ENCODE results near the gene FGFR4. TPM values are rescaled to one million over a fixed set of nuclear protein-coding genes. Genes with fewer than 3 reads are reported as not detected.

FGFR4 gene
- total RNA-seq, 4 donors from 2014 or later, result 0.13 to 8.0 (median 1.1) TPM

GRCh38 chr5:177099422-177100093 lies 12.8 kb downstream of the FGFR4 start:
- H3K4me3 ChIP-seq (ENCODE audit: low read depth, poor library complexity, severe bottlenecking), result no peak overlapping the region
- DNase-seq (ENCODE audit: low spot score in 2 of 2), result no peak
- WGBS, 2 donors, result 59 to 71% methylated on average over 13 of the region's 13 CpGs
- TF ChIP-seq CTCF (IDR thresholded peaks at IDR 0.05) (no peak), POLR2A (IDR thresholded peaks at IDR 0.05) (no peak)
- intact Hi-C loops (cut with DNase I; ENCODE audit: low total_unique reads), result no loop called here

GRCh38 chr5:177100714-177101121 lies 14.0 kb downstream of the FGFR4 start:
- TF ChIP-seq POLR2A (IDR thresholded peaks at IDR 0.05), result no peak
- no peak for TF ChIP-seq CTCF (IDR thresholded peaks at IDR 0.05)
- no peak for DNase-seq (ENCODE audit: low spot score in 2 of 2)
- intact Hi-C loops (cut with DNase I; ENCODE audit: low total_unique reads), result no loop called here
- no peak overlapping the region for H3K4me3 ChIP-seq (ENCODE audit: low read depth, poor library complexity, severe bottlenecking)
- 44% methylated on average over 5 of the region's 6 CpGs; no CpG with 5 or more reads in 1 of the 2 donors for WGBS, 2 donors

GRCh38 chr5:177103523-177104253 lies 17.0 kb downstream of the FGFR4 start:
- TF ChIP-seq POLR2A (IDR thresholded peaks at IDR 0.05) (no peak), CTCF (IDR thresholded peaks at IDR 0.05) (no peak)
- no peak overlapping the region for H3K4me3 ChIP-seq (ENCODE audit: low read depth, poor library complexity, severe bottlenecking)
- DNase-seq (ENCODE audit: low spot score in 2 of 2), result no peak
- 66 to 78% methylated on average over 9 of the region's 9 CpGs for WGBS, 2 donors
- intact Hi-C loops (cut with DNase I; ENCODE audit: low total_unique reads), result no loop called here

- H3K4me3 ChIP-seq (ENCODE audit: low read depth, poor library complexity, severe bottlenecking), result no peak overlapping the region
- intact Hi-C loops (cut with DNase I; ENCODE audit: low total_unique reads), result no loop called here
- no peak for DNase-seq (ENCODE audit: low spot score in 2 of 2)
- TF ChIP-seq POLR2A (IDR thresholded peaks at IDR 0.05) (no peak), CTCF (IDR thresholded peaks at IDR 0.05) (no peak)
- WGBS, 2 donors, result 70 to 81% methylated on average over 24 of the region's 24 CpGs
Measured at GRCh38 chr5:177105691-177106476, 19.2 kb downstream of the FGFR4 start.

- DNase-seq (ENCODE audit: low spot score in 2 of 2), result no peak
- intact Hi-C loops (cut with DNase I; ENCODE audit: low total_unique reads), result no loop called here
- 78% methylated on average over 4 of the region's 4 CpGs for WGBS, 2 donors
Measured at GRCh38 chr5:177107159-177107558, 20.4 kb downstream of the FGFR4 start.

More at GRCh38 chr5:177107159-177107558, 20.4 kb downstream of the FGFR4 start:
- TF ChIP-seq CTCF (IDR thresholded peaks at IDR 0.05) (no peak), POLR2A (IDR thresholded peaks at IDR 0.05) (no peak)
- no peak overlapping the region for H3K4me3 ChIP-seq (ENCODE audit: low read depth, poor library complexity, severe bottlenecking)

Measured in lower leg skin (tissue), 4 donors.